WERI-Rb-1 (cell line): ENCODE results near the gene TGFBI.

Experiments
- DNase-seq: peaks from one replicate; pipeline ENCODE4 v3.0.0-alpha.2; 2020
- H3K27ac ChIP-seq: fragments of 250-450 bp; sonication (Bioruptor Pico); 2 replicates; pipeline ENCODE4 v1.5.1; 2020; ENCODE audit warnings: mild to moderate bottlenecking, moderate library complexity
- H3K27me3 ChIP-seq: fragments of 250-450 bp; sonication (Bioruptor Pico); 2 replicates; pipeline ENCODE4 v1.5.1; 2021; ENCODE audit warnings: mild to moderate bottlenecking, low read depth, moderate library complexity; ENCODE audit not compliant: insufficient read depth, severe bottlenecking
- H3K36me3 ChIP-seq: fragments of 250-450 bp; sonication (Bioruptor Pico); 2 replicates; pipeline ENCODE4 v1.5.1; 2020; ENCODE audit warnings: mild to moderate bottlenecking, moderate library complexity
- H3K4me3 ChIP-seq: 2 replicates; pipeline ENCODE4 v1.5.1; 2011; ENCODE audit warnings: low read depth, mild to moderate bottlenecking, control low read depth, low read length
- H3K9me3 ChIP-seq: fragments of 250-450 bp; sonication (Bioruptor Pico); 2 replicates; pipeline ENCODE4 v1.5.1; 2021; ENCODE audit warnings: mild to moderate bottlenecking, moderate library complexity; ENCODE audit not compliant: severe bottlenecking
- TF ChIP-seq, protein P1 (sequence below): IDR thresholded peaks from 2 replicates; pipeline ENCODE4 v1.5.1; 2011; ENCODE audit warnings: low read depth, mild to moderate bottlenecking, control low read depth, inconsistent platforms, low read length

Gene TGFBI

DNA sequence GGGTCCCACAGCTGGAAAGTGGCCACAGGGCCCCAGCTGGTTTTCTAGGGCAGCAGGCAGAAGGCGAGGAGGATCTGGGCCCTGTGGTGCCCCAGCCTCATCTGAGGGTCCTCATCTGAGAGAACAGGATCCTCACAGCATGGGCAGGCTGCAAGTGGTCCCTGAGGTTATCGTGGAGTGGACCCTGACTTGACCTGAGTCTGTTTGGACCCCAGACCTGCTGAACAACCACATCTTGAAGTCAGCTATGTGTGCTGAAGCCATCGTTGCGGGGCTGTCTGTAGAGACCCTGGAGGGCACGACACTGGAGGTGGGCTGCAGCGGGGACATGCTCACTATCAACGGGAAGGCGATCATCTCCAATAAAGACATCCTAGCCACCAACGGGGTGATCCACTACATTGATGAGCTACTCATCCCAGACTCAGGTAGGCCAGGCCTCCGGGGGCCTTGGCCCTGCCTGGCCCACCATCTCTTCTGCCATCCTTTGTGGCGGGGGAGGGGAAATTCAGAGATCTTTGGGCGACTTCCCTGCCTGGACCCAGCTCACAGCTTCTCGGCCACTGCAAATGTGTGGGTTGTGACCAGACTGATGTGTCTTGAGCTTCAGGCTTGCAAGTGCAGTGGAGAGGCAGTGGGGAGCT lies 24.0 kb downstream of the TGFBI start:
- no peaks in the 10 kb centered on the region for H3K36me3 ChIP-seq
- H3K27ac ChIP-seq = no peak overlapping the region
- H3K9me3 ChIP-seq = no peaks in the 10 kb centered on the region
- TF ChIP-seq, protein P1, sequence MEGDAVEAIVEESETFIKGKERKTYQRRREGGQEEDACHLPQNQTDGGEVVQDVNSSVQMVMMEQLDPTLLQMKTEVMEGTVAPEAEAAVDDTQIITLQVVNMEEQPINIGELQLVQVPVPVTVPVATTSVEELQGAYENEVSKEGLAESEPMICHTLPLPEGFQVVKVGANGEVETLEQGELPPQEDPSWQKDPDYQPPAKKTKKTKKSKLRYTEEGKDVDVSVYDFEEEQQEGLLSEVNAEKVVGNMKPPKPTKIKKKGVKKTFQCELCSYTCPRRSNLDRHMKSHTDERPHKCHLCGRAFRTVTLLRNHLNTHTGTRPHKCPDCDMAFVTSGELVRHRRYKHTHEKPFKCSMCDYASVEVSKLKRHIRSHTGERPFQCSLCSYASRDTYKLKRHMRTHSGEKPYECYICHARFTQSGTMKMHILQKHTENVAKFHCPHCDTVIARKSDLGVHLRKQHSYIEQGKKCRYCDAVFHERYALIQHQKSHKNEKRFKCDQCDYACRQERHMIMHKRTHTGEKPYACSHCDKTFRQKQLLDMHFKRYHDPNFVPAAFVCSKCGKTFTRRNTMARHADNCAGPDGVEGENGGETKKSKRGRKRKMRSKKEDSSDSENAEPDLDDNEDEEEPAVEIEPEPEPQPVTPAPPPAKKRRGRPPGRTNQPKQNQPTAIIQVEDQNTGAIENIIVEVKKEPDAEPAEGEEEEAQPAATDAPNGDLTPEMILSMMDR = no peak
- no peak overlapping the region for H3K4me3 ChIP-seq
- no peak for DNase-seq
- H3K27me3 ChIP-seq = no peaks in the 10 kb centered on the region

DNA sequence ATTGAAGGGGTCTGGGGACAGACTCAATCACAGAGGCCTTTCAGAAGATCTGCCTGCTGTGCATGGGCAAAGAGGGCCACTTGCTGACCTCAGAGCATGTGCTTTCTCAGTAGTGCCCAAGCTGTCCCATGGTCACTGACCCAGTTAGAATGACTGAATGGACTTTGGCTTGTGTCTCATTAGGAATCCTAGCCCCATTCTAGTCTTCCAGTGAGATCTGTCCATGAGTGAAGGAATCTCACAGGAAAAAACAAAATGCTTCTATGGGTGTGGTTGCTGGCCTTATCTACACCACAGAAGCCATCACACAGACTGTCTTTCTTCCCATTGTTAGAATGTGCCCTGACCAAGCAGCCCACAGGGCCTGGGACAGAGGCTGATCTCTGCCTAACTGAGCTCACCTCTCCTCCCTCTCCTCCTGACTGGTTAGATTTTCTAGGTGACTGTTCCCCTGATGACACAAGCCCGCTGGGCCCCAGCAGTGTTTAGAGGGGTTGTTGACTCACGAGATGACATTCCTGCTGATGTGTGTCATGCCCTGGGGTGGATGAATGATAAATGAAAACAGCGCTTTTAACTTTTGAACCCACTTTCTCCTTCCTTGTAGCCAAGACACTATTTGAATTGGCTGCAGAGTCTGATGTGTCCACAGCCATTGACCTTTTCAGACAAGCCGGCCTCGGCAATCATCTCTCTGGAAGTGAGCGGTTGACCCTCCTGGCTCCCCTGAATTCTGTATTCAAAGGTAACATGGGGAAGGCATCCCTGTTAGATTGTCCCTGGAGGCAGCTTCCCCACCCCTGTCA lies 24.8 kb downstream of the TGFBI start:
- no peaks in the 10 kb centered on the region for H3K36me3 ChIP-seq
- no peaks in the 10 kb centered on the region for H3K27me3 ChIP-seq
- H3K4me3 ChIP-seq = no peak overlapping the region
- DNase-seq = no peak
- no peak overlapping the region for H3K27ac ChIP-seq
- TF ChIP-seq, protein P1 = no peak
- no peaks in the 10 kb centered on the region for H3K9me3 ChIP-seq

DNA sequence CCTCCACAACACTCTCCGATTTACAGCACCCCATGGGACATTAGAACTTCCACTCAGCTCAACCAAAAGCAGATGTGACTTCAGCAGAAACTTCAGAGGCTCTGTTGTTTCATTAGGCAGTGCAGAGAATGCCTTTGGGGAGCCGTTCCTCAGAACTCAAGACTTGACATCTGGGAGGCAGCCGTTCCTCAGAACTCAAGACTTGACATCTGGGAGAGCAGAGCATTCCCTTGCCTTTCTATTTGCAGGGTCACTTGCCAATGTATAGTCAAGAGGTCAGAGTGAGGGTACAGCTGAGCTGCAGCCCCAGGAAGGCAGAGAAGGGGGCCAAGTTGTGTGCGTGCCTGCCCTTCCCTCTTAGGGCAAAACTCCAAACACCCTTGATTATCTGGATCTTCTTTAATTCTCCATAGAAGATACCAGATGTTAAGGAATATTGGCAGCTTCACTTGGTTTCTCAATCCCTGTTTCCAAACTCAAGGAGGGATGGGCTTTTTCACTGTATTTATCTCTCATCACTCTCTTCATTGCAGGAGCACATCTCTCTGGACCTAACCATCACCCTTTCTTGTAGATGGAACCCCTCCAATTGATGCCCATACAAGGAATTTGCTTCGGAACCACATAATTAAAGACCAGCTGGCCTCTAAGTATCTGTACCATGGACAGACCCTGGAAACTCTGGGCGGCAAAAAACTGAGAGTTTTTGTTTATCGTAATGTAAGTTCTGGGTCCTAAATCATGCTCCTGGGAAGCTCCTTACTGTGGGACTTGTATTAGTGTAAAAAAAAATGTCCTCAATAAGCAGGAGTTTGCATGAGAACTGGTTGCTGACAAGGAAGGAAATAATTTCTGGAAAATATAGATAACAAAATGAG lies 25.6 kb downstream of the TGFBI start:
- H3K9me3 ChIP-seq = no peaks in the 10 kb centered on the region
- no peak for DNase-seq
- no peaks in the 10 kb centered on the region for H3K27me3 ChIP-seq
- H3K27ac ChIP-seq = no peak overlapping the region
- H3K36me3 ChIP-seq = no peaks in the 10 kb centered on the region
- no peak overlapping the region for H3K4me3 ChIP-seq
- TF ChIP-seq, protein P1 = no peak

DNA sequence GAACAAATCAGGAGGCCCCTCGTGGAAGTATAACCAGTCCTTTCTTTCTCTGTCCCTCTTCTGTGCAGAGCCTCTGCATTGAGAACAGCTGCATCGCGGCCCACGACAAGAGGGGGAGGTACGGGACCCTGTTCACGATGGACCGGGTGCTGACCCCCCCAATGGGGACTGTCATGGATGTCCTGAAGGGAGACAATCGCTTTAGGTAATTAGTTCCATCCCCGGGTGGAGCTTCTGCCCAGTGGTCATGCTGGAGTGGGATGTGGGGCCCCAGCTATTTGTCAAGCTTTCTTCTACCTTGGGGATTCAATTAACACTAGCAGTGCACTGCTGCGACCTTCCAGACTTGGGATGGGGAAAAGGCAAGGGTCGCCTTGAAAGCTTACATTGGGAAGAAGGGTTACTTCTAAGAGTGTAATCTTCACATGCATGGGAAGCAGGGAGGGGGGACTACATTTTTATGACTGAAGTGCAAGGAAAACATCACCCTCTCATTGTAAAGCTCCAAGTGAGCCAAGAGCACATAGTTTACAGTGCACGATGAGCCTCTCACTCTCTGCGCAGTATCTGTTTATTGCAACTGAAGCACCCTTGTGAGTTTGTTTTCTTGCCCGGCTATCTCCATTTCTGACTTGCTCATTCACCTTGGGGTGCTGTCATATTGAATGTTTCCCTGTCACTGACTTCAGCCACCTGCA lies 27.0 kb downstream of the TGFBI start:
- no peak overlapping the region for H3K27ac ChIP-seq

DNA sequence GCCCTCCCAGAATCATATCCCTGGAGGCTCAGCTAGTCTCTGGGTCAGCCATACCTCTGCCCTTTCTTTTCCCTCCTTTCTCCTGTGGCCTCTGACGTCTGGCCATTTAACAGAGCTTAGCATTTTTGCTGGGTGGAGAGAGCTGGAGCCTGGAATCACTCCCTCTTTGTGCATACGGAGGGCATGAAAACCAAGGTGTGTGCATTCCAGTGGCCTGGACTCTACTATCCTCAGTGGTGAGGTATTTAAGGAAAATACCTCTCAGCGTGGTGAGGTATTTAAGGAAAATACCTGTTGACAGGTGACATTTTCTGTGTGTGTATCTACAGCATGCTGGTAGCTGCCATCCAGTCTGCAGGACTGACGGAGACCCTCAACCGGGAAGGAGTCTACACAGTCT lies 27.5 kb downstream of the TGFBI start:
- Histone ChIP-seq H3K9me3 (no peaks in the 10 kb centered on the region), H3K27me3 (no peaks in the 10 kb centered on the region), H3K4me3 (no peak overlapping the region), H3K36me3 (no peaks in the 10 kb centered on the region), H3K27ac (no peak overlapping the region)
- DNase-seq = no peak
- TF ChIP-seq, protein P1 = no peak

More for the DNA sequence above, 27.0 kb downstream of the TGFBI start:
- H3K27me3 ChIP-seq = no peaks in the 10 kb centered on the region
- DNase-seq = no peak
- no peak overlapping the region for H3K4me3 ChIP-seq
- no peaks in the 10 kb centered on the region for H3K36me3 ChIP-seq
- H3K9me3 ChIP-seq = no peaks in the 10 kb centered on the region
- TF ChIP-seq, protein P1 = no peak
